Testis (tissue), 2 donors: Measurements from ENCODE around the gene OSBPL3.

Source experiments
- POLR2A ChIP-seq: fragments of 450-650 bp; IDR thresholded peaks from one replicate; pipeline ENCODE4 v1.6.1; 2017; ENCODE audit warnings: antibody characterized with exemption, mild to moderate bottlenecking, moderate library complexity
- TF ChIP-seq, protein P1 (sequence below), 3 experiments: fragments of 450-650 bp in 2 of 3; fragments of 200-600 bp in 1 of 3; sonication (generic) in 1 of 3; IDR thresholded peaks; one replicate each; pipeline ENCODE4 v1.5.1; 2016 to 2019; ENCODE audit warnings: antibody characterized with exemption in 3 of 3, mild to moderate bottlenecking in 2 of 3, moderate library complexity in 1 of 3

DNA sequence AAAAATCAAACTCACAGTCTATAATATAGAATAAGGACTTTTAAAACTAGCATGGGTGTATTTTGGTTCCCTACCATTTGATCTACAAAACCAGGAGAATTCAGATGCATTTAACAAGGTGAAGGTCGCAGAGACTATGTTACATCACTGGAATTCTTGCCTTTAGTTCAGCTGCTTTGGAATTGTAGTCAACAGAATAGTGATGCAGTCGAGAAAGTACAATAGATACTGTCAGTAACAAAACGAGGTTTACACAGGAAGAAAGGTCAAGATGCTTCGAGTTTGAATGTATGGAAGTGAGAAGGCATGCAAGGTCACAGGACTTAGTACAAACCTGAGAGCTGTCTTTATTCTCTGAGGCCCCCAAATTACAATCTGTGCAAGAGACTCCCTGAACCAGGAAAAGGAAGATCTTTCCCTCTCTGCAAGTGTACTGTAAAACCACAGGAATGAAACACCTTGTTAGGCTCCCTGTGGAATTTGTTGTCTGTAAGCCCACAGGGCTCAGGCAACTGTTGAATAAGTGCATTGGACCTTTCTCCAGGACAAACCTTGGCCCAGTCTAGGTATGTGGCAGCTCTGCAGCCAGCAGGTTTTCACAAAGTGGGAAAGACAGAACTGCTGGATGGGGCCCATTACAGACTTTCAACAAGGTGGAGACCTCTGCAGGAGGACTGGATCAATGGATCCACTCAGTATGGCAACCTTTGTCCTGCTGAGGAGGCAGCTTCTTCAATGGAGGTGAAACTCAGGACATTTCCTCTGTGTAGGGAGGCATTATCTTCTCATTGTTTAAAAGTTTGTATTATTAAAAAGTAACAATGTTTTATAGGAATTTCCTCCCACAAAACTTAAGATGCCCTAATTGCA is 121.6 kb downstream of the OSBPL3 start:
- TF ChIP-seq, protein P1, sequence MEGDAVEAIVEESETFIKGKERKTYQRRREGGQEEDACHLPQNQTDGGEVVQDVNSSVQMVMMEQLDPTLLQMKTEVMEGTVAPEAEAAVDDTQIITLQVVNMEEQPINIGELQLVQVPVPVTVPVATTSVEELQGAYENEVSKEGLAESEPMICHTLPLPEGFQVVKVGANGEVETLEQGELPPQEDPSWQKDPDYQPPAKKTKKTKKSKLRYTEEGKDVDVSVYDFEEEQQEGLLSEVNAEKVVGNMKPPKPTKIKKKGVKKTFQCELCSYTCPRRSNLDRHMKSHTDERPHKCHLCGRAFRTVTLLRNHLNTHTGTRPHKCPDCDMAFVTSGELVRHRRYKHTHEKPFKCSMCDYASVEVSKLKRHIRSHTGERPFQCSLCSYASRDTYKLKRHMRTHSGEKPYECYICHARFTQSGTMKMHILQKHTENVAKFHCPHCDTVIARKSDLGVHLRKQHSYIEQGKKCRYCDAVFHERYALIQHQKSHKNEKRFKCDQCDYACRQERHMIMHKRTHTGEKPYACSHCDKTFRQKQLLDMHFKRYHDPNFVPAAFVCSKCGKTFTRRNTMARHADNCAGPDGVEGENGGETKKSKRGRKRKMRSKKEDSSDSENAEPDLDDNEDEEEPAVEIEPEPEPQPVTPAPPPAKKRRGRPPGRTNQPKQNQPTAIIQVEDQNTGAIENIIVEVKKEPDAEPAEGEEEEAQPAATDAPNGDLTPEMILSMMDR (IDR thresholded peaks at IDR 0.05), result no peak
- TF ChIP-seq POLR2A, result no peak
